ENCODE results near the gene SLA2.

SLA2 gene

GRCh38 chr20:36624068-36624943, 21.7 kb downstream of the SLA2 start:
- no peaks in the 10 kb centered on the region for H3F3A ChIP-seq (ENCODE audit: insufficient read depth, low read length)
- no peak overlapping the region for H3K4me2 ChIP-seq (ENCODE audit: low read length)
- no peak overlapping the region for H2AFZ ChIP-seq (ENCODE audit: low read length)
- H3K4me1 ChIP-seq (ENCODE audit: insufficient read depth, low read length, severe bottlenecking) = peaks cover under 1% of the 10 kb centered on the region
- H3K27me3 ChIP-seq (ENCODE audit: insufficient read depth, low read length) = no peaks in the 10 kb centered on the region
- no peak overlapping the region for H3K27ac ChIP-seq (ENCODE audit: low read depth, low read length, poor library complexity, severe bottlenecking)
- TF ChIP-seq EZH2 (IDR thresholded peaks at IDR 0.05; ENCODE audit: borderline replicate concordance, low read length) (no peak), CTCF (IDR thresholded peaks at IDR 0.05; ENCODE audit: low read length) (no peak)
- H3K4me3 ChIP-seq (ENCODE audit: low read depth, low read length, poor library complexity, severe bottlenecking) = no peak overlapping the region
- no peaks in the 10 kb centered on the region for H4K20me1 ChIP-seq (ENCODE audit: insufficient read depth, low read length)
- H3K36me3 ChIP-seq (ENCODE audit: insufficient read depth, low read length) = no peaks in the 10 kb centered on the region
- H3K9me3 ChIP-seq (ENCODE audit: low read length) = no peaks in the 10 kb centered on the region
- no peaks in the 10 kb centered on the region for H3K9me2 ChIP-seq (ENCODE audit: low read depth, low read length)
- no peak overlapping the region for H3K9ac ChIP-seq (ENCODE audit: low read length)
- H3K79me2 ChIP-seq (ENCODE audit: insufficient read depth, low read length) = no peaks in the 10 kb centered on the region

- Histone ChIP-seq H3K4me2 (ENCODE audit: low read length) (no peak overlapping the region), H3K27ac (ENCODE audit: low read depth, low read length, poor library complexity, severe bottlenecking) (no peak overlapping the region), H3K9me2 (ENCODE audit: low read depth, low read length) (no peaks in the 10 kb centered on the region), H3K9me3 (ENCODE audit: low read length) (no peaks in the 10 kb centered on the region), H3K36me3 (ENCODE audit: insufficient read depth, low read length) (no peaks in the 10 kb centered on the region), H3K4me3 (ENCODE audit: low read depth, low read length, poor library complexity, severe bottlenecking) (no peak overlapping the region), H3K27me3 (ENCODE audit: insufficient read depth, low read length) (no peaks in the 10 kb centered on the region), H3F3A (ENCODE audit: insufficient read depth, low read length) (no peaks in the 10 kb centered on the region), H2AFZ (ENCODE audit: low read length) (no peak overlapping the region), H3K9ac (ENCODE audit: low read length) (no peak overlapping the region), H3K4me1 (ENCODE audit: insufficient read depth, low read length, severe bottlenecking) (no peaks in the 10 kb centered on the region), H4K20me1 (ENCODE audit: insufficient read depth, low read length) (no peaks in the 10 kb centered on the region), H3K79me2 (ENCODE audit: insufficient read depth, low read length) (no peaks in the 10 kb centered on the region)
- TF ChIP-seq EZH2 (IDR thresholded peaks at IDR 0.05; ENCODE audit: borderline replicate concordance, low read length) (no peak), CTCF (IDR thresholded peaks at IDR 0.05; ENCODE audit: low read length) (no peak)
Observed at GRCh38 chr20:36623444-36623843, 22.6 kb downstream of the SLA2 start.

- Histone ChIP-seq H3K79me2 (ENCODE audit: insufficient read depth, low read length) (no peaks in the 10 kb centered on the region), H3F3A (ENCODE audit: insufficient read depth, low read length) (no peaks in the 10 kb centered on the region), H3K4me1 (ENCODE audit: insufficient read depth, low read length, severe bottlenecking) (no peaks in the 10 kb centered on the region), H3K9me2 (ENCODE audit: low read depth, low read length) (no peaks in the 10 kb centered on the region), H3K9me3 (ENCODE audit: low read length) (no peaks in the 10 kb centered on the region), H3K4me3 (ENCODE audit: low read depth, low read length, poor library complexity, severe bottlenecking) (no peak overlapping the region), H3K4me2 (ENCODE audit: low read length) (no peak overlapping the region), H3K9ac (ENCODE audit: low read length) (no peak overlapping the region), H3K27me3 (ENCODE audit: insufficient read depth, low read length) (no peaks in the 10 kb centered on the region), H3K27ac (ENCODE audit: low read depth, low read length, poor library complexity, severe bottlenecking) (no peak overlapping the region), H3K36me3 (ENCODE audit: insufficient read depth, low read length) (no peaks in the 10 kb centered on the region), H4K20me1 (ENCODE audit: insufficient read depth, low read length) (no peaks in the 10 kb centered on the region), H2AFZ (ENCODE audit: low read length) (no peak overlapping the region)
- TF ChIP-seq EZH2 (IDR thresholded peaks at IDR 0.05; ENCODE audit: borderline replicate concordance, low read length) (no peak), CTCF (IDR thresholded peaks at IDR 0.05; ENCODE audit: low read length) (no peak)
Observed at GRCh38 chr20:36620917-36621316, 25.1 kb downstream of the SLA2 start.

Data from OCI-LY1 (cell line).